GM12878 (cell line): Measurements from ENCODE around the gene SSBP3.

ENCODE experiments used
- BHLHE40 ChIP-seq, 2 experiments: fragments of 450-650 bp in 1 of 2; IDR thresholded peaks; 2 replicates each; pipeline ENCODE4 v1.6.1; 2011 to 2017; ENCODE audit warnings: low read depth in 2 of 2, borderline replicate concordance in 1 of 2, improper control_type of control experiment in 1 of 2, low read length in 1 of 2, mild to moderate bottlenecking in 1 of 2
- CBFB ChIP-seq: IDR thresholded peaks from 2 replicates; pipeline ENCODE4 v1.6.1; 2016; ENCODE audit warnings: antibody characterized with exemption, low read depth
- CEBPB ChIP-seq, 2 experiments: fragments of 150-350 bp in 1 of 2; IDR thresholded peaks; 2 replicates each; pipeline ENCODE4 v1.6.1; 2012 to 2014; ENCODE audit warnings: low read depth in 2 of 2, low read length in 2 of 2, borderline replicate concordance in 1 of 2, inconsistent platforms in 1 of 2
- FOS ChIP-seq: IDR thresholded peaks from 3 replicates; pipeline ENCODE4 v1.6.1; 2011; ENCODE audit warnings: borderline replicate concordance; ENCODE audit not compliant: insufficient read length; ENCODE audit errors: extremely low read depth
- POLR2A ChIP-seq: IDR thresholded peaks from 2 replicates; pipeline ENCODE4 v1.6.1; 2011; ENCODE audit warnings: low read depth, mild to moderate bottlenecking, low read length
- POLR2AphosphoS2 ChIP-seq: IDR thresholded peaks from 2 replicates; pipeline ENCODE4 v1.6.1; 2011; ENCODE audit warnings: low read depth, mild to moderate bottlenecking, low read length, improper control_type of control experiment, moderate library complexity
- POLR2AphosphoS5 ChIP-seq: IDR thresholded peaks from 2 replicates; pipeline ENCODE4 v1.6.1; 2011; ENCODE audit warnings: mild to moderate bottlenecking, low read length, inconsistent platforms
- RAD51 ChIP-seq: fragments of 450-650 bp; IDR thresholded peaks from 2 replicates; pipeline ENCODE4 v1.6.1; 2016; ENCODE audit warnings: moderate library complexity, mild to moderate bottlenecking, inconsistent platforms
- SIN3A ChIP-seq: IDR thresholded peaks from 2 replicates; pipeline ENCODE4 v1.6.1; 2012; ENCODE audit warnings: low read depth, low read length, improper control_type of control experiment
- TAF1 ChIP-seq: IDR thresholded peaks from 2 replicates; pipeline ENCODE4 v1.6.1; 2011; ENCODE audit warnings: mild to moderate bottlenecking, low read depth, low read length, borderline replicate concordance
- ZNF24 ChIP-seq: fragments of 450-650 bp; IDR thresholded peaks from 2 replicates; pipeline ENCODE4 v1.6.1; 2017; ENCODE audit warnings: antibody characterized with exemption, mild to moderate bottlenecking
- TF ChIP-seq, protein P1 (sequence below), 3 experiments: IDR thresholded peaks in 2 of 3; conservative IDR thresholded peaks in 1 of 3; 2 replicates each; pipeline ENCODE4 v1.5.1; 2011; ENCODE audit warnings: low read depth in 3 of 3, low read length in 3 of 3, mild to moderate bottlenecking in 3 of 3, control low read depth in 2 of 3, moderate library complexity in 2 of 3, inconsistent platforms in 1 of 3, mixed read lengths in 1 of 3; ENCODE audit not compliant: control insufficient read depth in 2 of 3, insufficient read depth in 1 of 3; ENCODE audit errors: extremely low read depth in 1 of 3

DNA sequence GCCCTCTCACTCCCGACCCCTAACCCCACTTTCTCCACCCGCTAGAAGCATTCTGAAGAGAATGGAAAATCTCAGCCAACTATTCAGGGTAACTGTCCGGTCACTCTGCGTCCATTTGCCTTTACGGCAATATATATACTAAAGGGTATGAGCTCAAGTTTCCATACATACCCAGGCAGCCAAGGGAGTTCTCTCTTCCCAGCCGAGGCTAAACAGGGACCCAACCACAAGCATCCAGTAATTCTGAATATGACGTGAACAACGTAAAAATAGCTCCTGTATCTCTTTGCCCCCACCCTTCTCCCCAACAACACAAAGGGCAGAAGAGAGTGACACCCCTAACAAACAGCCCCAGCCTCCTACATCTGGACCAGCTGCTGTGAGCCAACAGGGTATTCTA, 67.7 kb downstream of the SSBP3 start:
- TF ChIP-seq RAD51 (no peak), POLR2A (no peak), BHLHE40 (IDR thresholded peaks at IDR 0.05; ENCODE audit: borderline replicate concordance in 1 of 2, low read depth in 2 of 2, low read length in 1 of 2) (no peak), POLR2AphosphoS5 (no peak), TAF1 (no peak), FOS (no peak), CEBPB (IDR thresholded peaks at IDR 0.05; ENCODE audit: borderline replicate concordance in 1 of 2, low read depth in 2 of 2, low read length in 2 of 2) (no peak), SIN3A (no peak), ZNF24 (no peak), CBFB (no peak), POLR2AphosphoS2 (no peak)
- TF ChIP-seq, protein P1, sequence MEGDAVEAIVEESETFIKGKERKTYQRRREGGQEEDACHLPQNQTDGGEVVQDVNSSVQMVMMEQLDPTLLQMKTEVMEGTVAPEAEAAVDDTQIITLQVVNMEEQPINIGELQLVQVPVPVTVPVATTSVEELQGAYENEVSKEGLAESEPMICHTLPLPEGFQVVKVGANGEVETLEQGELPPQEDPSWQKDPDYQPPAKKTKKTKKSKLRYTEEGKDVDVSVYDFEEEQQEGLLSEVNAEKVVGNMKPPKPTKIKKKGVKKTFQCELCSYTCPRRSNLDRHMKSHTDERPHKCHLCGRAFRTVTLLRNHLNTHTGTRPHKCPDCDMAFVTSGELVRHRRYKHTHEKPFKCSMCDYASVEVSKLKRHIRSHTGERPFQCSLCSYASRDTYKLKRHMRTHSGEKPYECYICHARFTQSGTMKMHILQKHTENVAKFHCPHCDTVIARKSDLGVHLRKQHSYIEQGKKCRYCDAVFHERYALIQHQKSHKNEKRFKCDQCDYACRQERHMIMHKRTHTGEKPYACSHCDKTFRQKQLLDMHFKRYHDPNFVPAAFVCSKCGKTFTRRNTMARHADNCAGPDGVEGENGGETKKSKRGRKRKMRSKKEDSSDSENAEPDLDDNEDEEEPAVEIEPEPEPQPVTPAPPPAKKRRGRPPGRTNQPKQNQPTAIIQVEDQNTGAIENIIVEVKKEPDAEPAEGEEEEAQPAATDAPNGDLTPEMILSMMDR (IDR thresholded peaks at IDR 0.05 in 2 of 3, conservative IDR thresholded peaks at IDR 0.05 in 1 of 3; ENCODE audit: control insufficient read depth in 2 of 3, extremely low read depth in 1 of 3, insufficient read depth in 1 of 3, low read depth in 3 of 3, low read length in 3 of 3) = no peak
